Ovary (tissue), 3 donors: ENCODE measurements around the gene VPS35L.

Experiments used
- CTCF ChIP-seq, 3 donors: fragments of 450-650 bp in 2 of 3; fragments of 200-600 bp in 1 of 3; IDR thresholded peaks; one replicate each; pipeline versions ENCODE4 v1.5.1 to v1.8.0; 2016 to 2022; ENCODE audit warnings: antibody characterized with exemption in 3 of 3, mild to moderate bottlenecking in 1 of 3
- EP300 ChIP-seq: sonication (generic); formaldehyde crosslinking; IDR thresholded peaks from one replicate; pipeline ENCODE4 v1.6.1; 2017; ENCODE audit warnings: antibody characterized with exemption
- donor health status: DM: no; HTN: no; CAD: no.

- TF ChIP-seq CTCF (IDR thresholded peaks at IDR 0.05), result no peak
- no peak for TF ChIP-seq EP300
Measured at GRCh38 chr16:19549673-19550072, 5.8 kb upstream of the VPS35L start.
